BLaER1 (cell line): ENCODE results near the gene GABBR2.

ENCODE experiments used
- H3K27ac ChIP-seq: shearing (Covaris generic); formaldehyde crosslinking; 2 replicates; pipeline ENCODE4 v1.8.1; 2022
- H3K27me3 ChIP-seq: shearing (Covaris generic); formaldehyde crosslinking; 2 replicates; pipeline ENCODE4 v1.8.1; 2022
- H3K36me3 ChIP-seq: shearing (Covaris generic); formaldehyde crosslinking; 2 replicates; pipeline ENCODE4 v1.8.1; 2022
- H3K4me1 ChIP-seq: shearing (Covaris generic); formaldehyde crosslinking; 2 replicates; pipeline ENCODE4 v1.8.1; 2022
- H3K4me2 ChIP-seq: shearing (Covaris generic); formaldehyde crosslinking; 2 replicates; pipeline ENCODE4 v1.8.1; 2022
- H3K4me3 ChIP-seq: shearing (Covaris generic); formaldehyde crosslinking; 2 replicates; pipeline ENCODE4 v1.8.1; 2022
- H3K9ac ChIP-seq: shearing (Covaris generic); formaldehyde crosslinking; 2 replicates; pipeline ENCODE4 v1.8.1; 2022
- H3K9me3 ChIP-seq: shearing (Covaris generic); formaldehyde crosslinking; 2 replicates; pipeline ENCODE4 v1.8.1; 2022
- H4K20me1 ChIP-seq: shearing (Covaris generic); formaldehyde crosslinking; 2 replicates; pipeline ENCODE4 v1.8.1; 2022
- Cebpa-rat ChIP-seq: shearing (Covaris generic); IDR thresholded peaks from 2 replicates; pipeline ENCODE4 v1.8.1; 2022

GABBR2 gene

DNA sequence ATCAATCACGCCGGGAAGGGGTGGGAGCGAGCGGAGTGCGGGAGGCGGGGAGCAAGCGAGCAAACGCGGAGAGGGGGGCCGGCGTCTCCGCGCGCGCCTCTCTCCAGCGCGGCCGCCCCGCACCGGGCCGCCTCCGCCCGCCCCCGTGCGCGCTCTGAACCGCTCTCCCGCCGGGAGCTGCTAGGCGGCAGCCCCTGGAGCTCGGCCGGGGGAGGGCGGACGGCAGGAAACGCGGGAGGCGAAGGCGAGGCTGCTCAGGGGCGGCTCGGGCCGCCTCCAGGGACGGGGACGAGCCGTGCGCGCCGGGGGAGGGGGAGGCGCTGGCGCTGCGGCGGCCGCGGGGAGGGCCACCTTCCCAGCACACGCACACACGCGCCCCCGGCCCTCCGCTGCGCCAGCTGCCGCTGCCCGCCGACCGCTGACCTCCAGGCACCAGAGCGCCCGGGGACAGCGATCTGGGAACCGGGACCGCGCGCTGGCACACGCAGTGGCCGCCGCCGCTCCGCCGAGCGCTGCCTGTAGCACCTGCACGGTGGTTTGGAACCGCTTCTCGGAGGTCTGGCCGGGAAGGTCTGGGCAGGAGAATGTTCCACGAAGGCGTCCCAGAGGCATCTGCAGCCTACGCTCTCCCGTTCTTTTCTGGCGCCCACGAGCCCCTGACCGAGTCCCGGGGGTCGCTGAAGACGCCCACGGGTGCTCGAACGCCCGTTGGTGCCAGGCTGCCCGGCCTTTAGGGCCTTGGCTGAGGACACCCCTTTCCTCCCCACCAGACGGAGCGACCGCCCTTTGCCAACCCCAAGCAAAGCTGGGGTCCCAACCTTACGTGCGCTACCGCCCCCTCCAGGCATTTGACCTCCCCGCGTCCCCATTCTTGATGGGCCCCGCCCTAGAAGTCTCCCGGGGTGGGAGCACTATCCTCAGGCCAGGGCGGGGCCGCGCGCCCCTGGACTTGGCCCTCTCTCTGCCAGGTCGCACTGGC lies at the start of gene GABBR2:
Gene GABBR2 (minus strand): TSS at position 3 of the 979 bp plus-strand sequence. CDS start 198 bp downstream, outside the sequence.
- Histone ChIP-seq H3K4me1 (peaks cover 24% of the 10 kb centered on the region), H3K4me3 (peak within 1 kb of the TSS; percentile 58), H4K20me1 (peaks cover 21% of the 10 kb centered on the region; the same call in 1 of the 2 replicates), H3K27ac (no peak within 1 kb of the TSS), H3K36me3 (no peaks in the 10 kb centered on the region), H3K9ac (no peak within 1 kb of the TSS), H3K4me2 (peak within 1 kb of the TSS; percentile 97), H3K9me3 (peaks cover 3% of the 10 kb centered on the region; the same call in 1 of the 2 replicates), H3K27me3 (peaks cover 62% of the 10 kb centered on the region)
- no peak for TF ChIP-seq Cebpa-rat

DNA sequence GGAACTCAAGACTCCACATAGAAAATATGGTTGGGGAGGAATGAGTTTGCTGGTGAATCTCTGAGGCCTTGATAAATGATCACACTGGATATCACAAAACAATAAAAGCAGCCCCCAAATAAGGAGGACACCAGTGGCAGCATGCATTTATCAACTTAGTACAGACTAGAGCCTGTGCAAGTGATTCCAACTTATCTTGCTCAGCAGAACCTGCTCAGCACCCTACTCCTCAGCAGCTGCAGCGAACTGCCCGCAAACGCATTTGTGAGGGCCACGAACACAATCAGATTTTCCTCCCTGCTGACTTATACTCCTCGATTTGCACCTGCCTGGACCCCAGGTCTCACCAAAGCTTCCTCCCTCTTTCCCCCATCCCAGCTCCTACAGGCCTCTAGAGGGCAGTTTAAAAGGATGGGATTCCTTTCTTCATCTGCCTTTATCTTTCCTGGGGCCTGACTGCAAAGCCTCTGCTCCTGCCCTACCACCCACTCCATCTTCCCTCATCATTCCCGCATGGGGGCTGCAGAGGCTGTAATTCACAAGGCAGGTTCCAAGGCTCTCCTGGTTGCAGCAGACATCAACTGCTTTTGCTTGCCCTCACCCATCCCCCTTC lies 46.4 kb upstream of the GABBR2 start:
- no peak for TF ChIP-seq Cebpa-rat
- H3K36me3 ChIP-seq = peaks cover 85% of the 10 kb centered on the region

DNA sequence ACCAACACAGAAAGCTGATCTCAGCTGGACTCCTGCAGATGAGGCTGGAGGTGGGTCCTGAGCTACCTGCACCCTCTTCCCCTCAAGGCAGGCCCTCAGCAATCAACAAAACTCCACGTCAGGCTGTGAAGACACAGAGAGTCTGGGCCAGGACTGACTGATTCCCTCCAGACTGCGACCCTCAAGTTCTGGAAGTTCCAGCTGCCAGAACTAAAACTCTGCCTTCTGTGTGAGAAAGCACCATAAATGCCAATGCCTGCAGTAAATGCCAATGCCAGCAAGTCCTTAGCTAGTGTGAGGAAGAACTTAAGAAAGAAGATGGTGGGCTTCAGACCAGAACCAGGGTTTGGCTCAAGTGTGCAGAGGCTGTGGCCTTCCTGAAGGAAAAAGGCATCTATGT lies 42.5 kb upstream of the GABBR2 start:
- no peaks in the 10 kb centered on the region for H3K4me1 ChIP-seq
- no peak for TF ChIP-seq Cebpa-rat
- H3K36me3 ChIP-seq = peaks cover 96% of the 10 kb centered on the region
- no peak overlapping the region for H3K27ac ChIP-seq
- H3K9me3 ChIP-seq = no peaks in the 10 kb centered on the region
- H3K9ac ChIP-seq = no peak overlapping the region
- no peaks in the 10 kb centered on the region for H3K27me3 ChIP-seq
- no peak overlapping the region for H3K4me3 ChIP-seq
- no peak overlapping the region for H3K4me2 ChIP-seq
- no peaks in the 10 kb centered on the region for H4K20me1 ChIP-seq

More for the DNA sequence above, 46.4 kb upstream of the GABBR2 start:
- Histone ChIP-seq H3K27me3 (no peaks in the 10 kb centered on the region), H4K20me1 (no peaks in the 10 kb centered on the region), H3K4me2 (no peak overlapping the region), H3K9ac (no peak overlapping the region), H3K4me3 (no peak overlapping the region), H3K9me3 (peaks cover 18% of the 10 kb centered on the region), H3K4me1 (no peaks in the 10 kb centered on the region), H3K27ac (no peak overlapping the region)

DNA sequence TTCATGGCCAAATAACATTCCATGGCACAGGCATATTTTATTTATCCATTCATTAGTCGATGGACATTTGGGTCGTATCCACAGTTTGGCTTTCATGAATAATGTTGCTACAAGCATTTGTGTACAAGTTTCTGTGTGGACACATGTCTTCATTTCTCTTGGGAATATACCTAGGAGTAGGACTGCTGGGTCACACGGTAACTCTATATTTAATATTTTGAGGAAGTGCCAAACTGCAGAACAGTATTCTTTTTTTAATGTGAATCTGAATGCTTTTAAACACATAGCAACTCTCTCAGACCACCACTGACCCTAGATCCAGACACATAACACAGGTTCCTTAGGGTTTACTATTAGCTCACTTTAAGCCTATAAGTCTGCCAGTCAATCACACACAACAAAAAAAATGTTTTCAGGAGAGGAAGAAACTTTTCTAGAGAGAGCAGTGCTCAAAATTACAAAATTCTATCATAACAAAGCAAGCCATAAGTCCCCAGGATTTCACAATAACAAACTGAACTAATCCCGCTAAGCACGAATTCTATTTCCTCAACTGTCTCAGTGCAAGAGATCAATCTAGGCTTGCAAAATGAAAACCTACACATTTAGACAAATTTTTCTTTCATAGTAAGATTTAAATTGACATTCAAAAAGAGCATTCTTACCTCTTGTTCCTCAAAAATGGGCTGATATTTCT lies 41.8 kb upstream of the GABBR2 start:
- H3K9me3 ChIP-seq = no peaks in the 10 kb centered on the region
- H3K27me3 ChIP-seq = no peaks in the 10 kb centered on the region
- H3K9ac ChIP-seq = no peak overlapping the region
- peaks cover 96% of the 10 kb centered on the region for H3K36me3 ChIP-seq
- no peak overlapping the region for H3K27ac ChIP-seq
- TF ChIP-seq Cebpa-rat = no peak
- H3K4me3 ChIP-seq = no peak overlapping the region
- no peaks in the 10 kb centered on the region for H3K4me1 ChIP-seq
- no peak overlapping the region for H3K4me2 ChIP-seq
- H4K20me1 ChIP-seq = no peaks in the 10 kb centered on the region

GRCh38 chr9:98747476-98747875 lies 38.7 kb upstream of the GABBR2 start:
- H3K4me2 ChIP-seq = no peak overlapping the region
- H3K27ac ChIP-seq = no peak overlapping the region
- no peak for TF ChIP-seq Cebpa-rat
- H3K4me1 ChIP-seq = peaks cover 15% of the 10 kb centered on the region
- no peak overlapping the region for H3K4me3 ChIP-seq
- no peaks in the 10 kb centered on the region for H3K9me3 ChIP-seq
- H3K36me3 ChIP-seq = peaks cover 89% of the 10 kb centered on the region
- H3K9ac ChIP-seq = no peak overlapping the region
- no peaks in the 10 kb centered on the region for H4K20me1 ChIP-seq
- H3K27me3 ChIP-seq = no peaks in the 10 kb centered on the region

GRCh38 chr9:98745470-98745869 lies 36.7 kb upstream of the GABBR2 start:
- Histone ChIP-seq H3K4me1 (peaks cover 15% of the 10 kb centered on the region), H3K36me3 (peaks cover 77% of the 10 kb centered on the region), H3K4me3 (no peak overlapping the region), H4K20me1 (no peaks in the 10 kb centered on the region), H3K9ac (no peak overlapping the region), H3K27me3 (no peaks in the 10 kb centered on the region), H3K9me3 (no peaks in the 10 kb centered on the region), H3K27ac (no peak overlapping the region), H3K4me2 (no peak overlapping the region)
- TF ChIP-seq Cebpa-rat = no peak

DNA sequence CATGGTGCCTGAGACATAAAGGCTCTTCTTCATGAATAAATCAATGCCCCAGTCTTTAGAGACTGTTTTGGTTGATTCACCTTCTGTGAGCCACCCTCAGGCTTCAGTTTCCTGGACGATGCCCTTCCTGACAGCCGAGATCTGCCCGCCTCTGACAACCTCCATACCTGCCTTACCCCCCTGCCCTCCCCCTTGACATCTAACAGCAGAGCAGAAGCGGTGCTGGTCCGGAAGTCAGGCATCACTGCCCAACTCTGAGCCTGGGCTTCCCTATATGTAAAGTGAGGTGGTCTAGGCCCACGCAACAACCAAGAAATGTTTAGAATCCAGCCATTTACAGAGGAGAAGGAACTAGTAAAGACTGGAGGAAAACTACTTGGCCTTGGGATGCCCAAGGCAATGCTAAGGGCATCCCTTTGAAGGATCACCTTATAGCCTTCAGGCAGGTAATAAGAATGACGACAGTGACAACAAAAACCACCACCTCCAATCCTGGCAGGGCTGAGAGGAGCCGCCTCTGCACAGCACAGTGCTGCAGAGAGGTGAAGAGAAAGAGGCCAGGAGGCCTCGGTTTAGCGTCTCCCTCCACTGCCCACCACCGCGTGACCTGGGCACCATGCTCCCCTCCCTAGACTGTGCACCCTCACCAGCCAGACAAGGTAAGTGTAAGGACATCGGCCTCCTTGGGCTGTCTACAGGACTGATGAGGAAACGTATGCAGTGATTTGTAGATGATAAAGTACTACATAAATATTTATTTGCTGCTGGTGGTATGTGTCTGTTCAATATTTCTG lies 35.3 kb upstream of the GABBR2 start:
- TF ChIP-seq Cebpa-rat = no peak
- Histone ChIP-seq H3K4me2 (peak overlapping the region; percentile 34; the same call in 1 of the 2 replicates), H4K20me1 (no peaks in the 10 kb centered on the region), H3K4me3 (no peak overlapping the region), H3K4me1 (peaks cover 15% of the 10 kb centered on the region), H3K9ac (no peak overlapping the region), H3K27ac (no peak overlapping the region), H3K27me3 (no peaks in the 10 kb centered on the region), H3K36me3 (peaks cover 72% of the 10 kb centered on the region), H3K9me3 (peaks cover 3% of the 10 kb centered on the region; the same call in 1 of the 2 replicates)

DNA sequence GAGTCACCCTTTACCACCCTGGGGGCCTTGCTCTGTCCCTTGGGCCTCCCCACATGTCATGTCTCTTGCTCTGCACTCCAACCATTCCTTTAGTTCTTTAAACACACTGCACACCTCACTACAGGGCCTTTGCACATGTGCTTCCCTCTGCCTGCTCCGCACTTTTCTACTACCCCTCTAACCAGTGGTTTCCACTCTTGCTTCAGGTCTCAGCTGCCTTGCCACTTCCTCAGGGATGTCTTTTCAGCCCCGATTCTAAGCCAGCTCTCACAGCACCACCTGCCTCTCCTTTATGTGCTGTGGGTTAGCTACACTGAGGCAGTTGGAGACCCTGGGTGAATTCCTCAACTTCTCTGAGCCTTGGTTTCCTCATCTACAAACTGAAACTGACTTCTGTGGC lies 34.6 kb upstream of the GABBR2 start:
- H3K36me3 ChIP-seq = peaks cover 72% of the 10 kb centered on the region
- no peaks in the 10 kb centered on the region for H4K20me1 ChIP-seq
- peaks cover 10% of the 10 kb centered on the region for H3K9me3 ChIP-seq
- no peak overlapping the region for H3K9ac ChIP-seq
- H3K27me3 ChIP-seq = no peaks in the 10 kb centered on the region
- H3K4me2 ChIP-seq = peak overlapping the region; percentile 34; the same call in 1 of the 2 replicates
- peaks cover 15% of the 10 kb centered on the region for H3K4me1 ChIP-seq
- no peak for TF ChIP-seq Cebpa-rat
- H3K27ac ChIP-seq = no peak overlapping the region
- H3K4me3 ChIP-seq = no peak overlapping the region
